Adrenal gland (tissue), 12 donors: ENCODE results near the gene MAML3. TPM values are rescaled to one million over a fixed set of nuclear protein-coding genes. Genes with fewer than 3 reads are reported as not detected.

Experiments
- DNase-seq, 7 donors: peaks; one replicate each; pipeline ENCODE4 v3.0.0-alpha.2; 2019 to 2020
- H3K27ac ChIP-seq, 5 donors: fragments of 200-600 bp; sonication (generic) in 4 of 5; 1 replicate in 3 of 5; 2 replicates in 2 of 5; pipeline versions ENCODE4 v1.5.1 to v1.8.0; 2016 to 2020; ENCODE audit warnings: mild to moderate bottlenecking in 1 of 5
- H3K27me3 ChIP-seq: fragments of 200-600 bp; 2 replicates; pipeline ENCODE4 v1.8.0; 2021
- H3K36me3 ChIP-seq, 2 donors: fragments of 200-600 bp; replicated peaks in 1 of 2; 1 replicate in 1 of 2; 2 replicates in 1 of 2; pipeline versions ENCODE4 v1.5.1 to v1.8.0; 2018 to 2022
- H3K4me1 ChIP-seq, 2 donors: fragments of 200-600 bp; replicated peaks in 1 of 2; 1 replicate in 1 of 2; 2 replicates in 1 of 2; pipeline versions ENCODE4 v1.5.1 to v1.8.0; 2018 to 2021
- H3K4me3 ChIP-seq, 4 donors: fragments of 200-600 bp; sonication (generic) in 3 of 4; one replicate each; pipeline ENCODE4 v1.5.1; 2016 to 2018
- H3K9me3 ChIP-seq, 3 donors: fragments of 200-600 bp; sonication (generic) in 1 of 3; replicated peaks in 1 of 3; 1 replicate in 2 of 3; 2 replicates in 1 of 3; pipeline versions ENCODE4 v1.5.1 to v1.8.0; 2016 to 2021
- CTCF ChIP-seq, 6 experiments: fragments of 450-650 bp in 4 of 6; fragments of 200-600 bp in 2 of 6; sonication (generic) in 1 of 6; IDR thresholded peaks; 1 replicate in 5 of 6; 2 replicates in 1 of 6; pipeline versions ENCODE4 v1.5.1 to v1.8.0; 2016 to 2021; ENCODE audit warnings: antibody characterized with exemption in 6 of 6, mild to moderate bottlenecking in 2 of 6, moderate library complexity in 1 of 6
- POLR2A ChIP-seq, 2 donors: fragments of 450-650 bp; IDR thresholded peaks; one replicate each; pipeline ENCODE4 v1.6.1; 2017; ENCODE audit warnings: antibody characterized with exemption in 2 of 2, mild to moderate bottlenecking in 2 of 2, moderate library complexity in 1 of 2
- WGBS, 4 donors: extraction: QIAGEN DNeasy Blood & Tissue Kit in 2 of 4; methylation state at CpG; one replicate each; pipeline versions ENCODE4 v1.1.5 to v1.1.7; 2013 to 2017; 5-methylcytosine and 5-hydroxymethylcytosine counted together
- intact Hi-C, 2 donors: fragments of 100-400 bp; cut with DNase I; formaldehyde crosslinking; loops; one replicate each; pipeline versions ENCODE4 v1.14.1 to v1.15.0; 2022 to 2023
- polyA plus RNA-seq, 3 donors: library from polyadenylated mRNA; stranded (reverse); fragments of 200-250 nt in 2 of 3; fragments of 350-450 nt in 1 of 3; fragmentation: Illumina TruSeq in 1 of 3; extraction: RNeasy Lipid Tissue Mini Kit (QIAGEN cat#74804) in 1 of 3; gene quantifications; one replicate each; pipeline ENCODE4 v1.2.3, GENCODE V29; 2013 to 2014
- total RNA-seq, 9 donors: library from RNA; depleted of rRNA in 4 of 9; stranded (reverse); fragments of >200 nt in 4 of 9; fragments of 120-200 nt in 1 of 9; fragmentation: NEBNext Ultra II Directional in 1 of 9; extraction: Animal tissue kit (Norgen Biotek cat#: 25700) in 1 of 9; gene quantifications; one replicate each; pipeline versions ENCODE4 v1.1.0 to v1.2.4, GENCODE V29; 2013 to 2023
- donor health status: healthy with polysubstance abuse.
- donor health status: Bipolar disorder and iron deficiency.
- donor health status: DM: yes; HTN: yes; CAD: no.
- donor health status: DM: no; HTN: no; CAD: no.
- donor health status: DM: no; HTN: no; CAD: no.
- donor health status: DM: yes; HTN: yes; CAD: no.

Gene MAML3
- total and polyA plus RNA-seq, 12 donors: 2.0 to 15.9 (median 8.4) TPM

- Histone ChIP-seq H3K36me3 (no peaks in the 10 kb centered on the region), H3K9me3 (peaks cover 0 to 7% (median 0%) of the 10 kb centered on the region in 3 donors), H3K4me1 (peaks cover 5 to 23% of the 10 kb centered on the region in 2 donors), H3K27me3 (no peaks in the 10 kb centered on the region), H3K27ac (no peak overlapping the region), H3K4me3 (no peak overlapping the region)
- TF ChIP-seq POLR2A (IDR thresholded peaks at IDR 0.05) (no peak), CTCF (IDR thresholded peaks at IDR 0.05) (no peak)
- intact Hi-C loops: no loop called here
- 80 to 91% (median 89%) methylated on average over 3 of the region's 3 CpGs for WGBS, 4 donors
- DNase-seq: no peak
Measured at GRCh38 chr4:139809757-139810140, 344.2 kb downstream of the MAML3 start.

- Histone ChIP-seq H3K9me3 (peaks cover 0 to 7% (median 0%) of the 10 kb centered on the region in 3 donors), H3K27me3 (no peaks in the 10 kb centered on the region), H3K27ac (peak overlapping the region in 2 of 5 donors; percentile 10 to 27), H3K4me1 (peaks cover 0 to 16% of the 10 kb centered on the region in 2 donors), H3K4me3 (no peak overlapping the region), H3K36me3 (no peaks in the 10 kb centered on the region)
- 38 to 62% (median 53%) methylated on average over 10 to 11 of the region's 11 CpGs for WGBS, 4 donors
- intact Hi-C loops: no loop called here
- TF ChIP-seq CTCF (IDR thresholded peaks at IDR 0.05) (no peak), POLR2A (IDR thresholded peaks at IDR 0.05) (no peak)
- DNase-seq: no peak
Measured at GRCh38 chr4:139808808-139809756, 344.9 kb downstream of the MAML3 start.

- Histone ChIP-seq H3K27ac (peak overlapping the region in 1 of 5 donors; percentile 27), H3K9me3 (peaks cover 0 to 7% (median 0%) of the 10 kb centered on the region in 3 donors), H3K36me3 (no peaks in the 10 kb centered on the region), H3K4me1 (peaks cover 0 to 15% of the 10 kb centered on the region in 2 donors), H3K4me3 (no peak overlapping the region), H3K27me3 (no peaks in the 10 kb centered on the region)
- TF ChIP-seq CTCF (IDR thresholded peaks at IDR 0.05) (no peak), POLR2A (IDR thresholded peaks at IDR 0.05) (no peak)
- no peak for DNase-seq
- WGBS, 4 donors: 67 to 78% (median 68%) methylated on average over 4 of the region's 4 CpGs
- intact Hi-C loops: no loop called here
Measured at GRCh38 chr4:139808381-139808807, 345.6 kb downstream of the MAML3 start.

GRCh38 chr4:139807483-139807882, 346.5 kb downstream of the MAML3 start:
- WGBS, 4 donors: 91 to 95% (median 92%) methylated on average over 4 of the region's 4 CpGs
- no peak for TF ChIP-seq CTCF (IDR thresholded peaks at IDR 0.05)
- TF ChIP-seq POLR2A (IDR thresholded peaks at IDR 0.05): no peak
- DNase-seq: no peak
- peaks cover 0 to 7% (median 0%) of the 10 kb centered on the region in 3 donors for H3K9me3 ChIP-seq
- peaks cover 0 to 15% of the 10 kb centered on the region in 2 donors for H3K4me1 ChIP-seq
- H3K27ac ChIP-seq: no peak overlapping the region
- no peak overlapping the region for H3K4me3 ChIP-seq
- no peaks in the 10 kb centered on the region for H3K27me3 ChIP-seq
- no peaks in the 10 kb centered on the region for H3K36me3 ChIP-seq
- intact Hi-C loops: no loop called here
